B cell (primary cell): ENCODE data around the gene SOAT2. TPM values are rescaled to one million over a fixed set of nuclear protein-coding genes. Genes with fewer than 3 reads are reported as not detected.

ENCODE experiments used
- ATAC-seq: fragments of 200-7000 bp; cut with Tn5 transposase; one replicate; pipeline ENCODE4 v1.10.0; 2021; ENCODE audit warnings: low read depth, mild to moderate bottlenecking, moderate number of reproducible peaks, moderate library complexity
- CTCF ChIA-PET: fragments of 350-600 bp; sonication (Branson Sonifier 250); formaldehyde crosslinking; loops from one replicate; lab custom pipeline; 2021; ENCODE audit warnings: antibody characterized with exemption, inconsistent platforms; lab: Charles Lee
- POLR2A ChIA-PET: fragments of 350-600 bp; sonication (Branson Sonifier 250); formaldehyde crosslinking; loops from one replicate; lab custom pipeline; 2021; ENCODE audit warnings: antibody characterized with exemption; lab: Charles Lee
- DNase-seq: peaks from one replicate; pipeline ENCODE4 v3.0.0; 2013
- H2AFZ ChIP-seq: 2 replicates; pipeline ENCODE4 v1.6.1; 2012; ENCODE audit warnings: mild to moderate bottlenecking, low read depth, low read length; ENCODE audit not compliant: insufficient read depth, poor library complexity, severe bottlenecking
- H3K27ac ChIP-seq, 2 donors: 1 replicate in 1 of 2; 2 replicates in 1 of 2; pipeline ENCODE4 v1.5.1; 2012 to 2013; ENCODE audit warnings: low read length in 2 of 2, mild to moderate bottlenecking in 2 of 2, moderate library complexity in 1 of 2
- H3K27me3 ChIP-seq, 4 experiments: fragments of 200-600 bp in 1 of 4; sonication (generic) in 1 of 4; replicated peaks in 1 of 4; 1 replicate in 2 of 4; 2 replicates in 2 of 4; pipeline versions ENCODE4 v1.6.1 to v1.7.0; 2013 to 2016; ENCODE audit warnings: low read length in 3 of 4, mild to moderate bottlenecking in 2 of 4, mixed read lengths in 1 of 4, moderate library complexity in 1 of 4; ENCODE audit not compliant: insufficient read depth in 4 of 4, control insufficient read depth in 3 of 4; ENCODE audit errors: control extremely low read depth in 1 of 4
- H3K36me3 ChIP-seq, 2 experiments: replicated peaks in 1 of 2; 1 replicate in 1 of 2; 2 replicates in 1 of 2; pipeline versions ENCODE4 v1.6.1 to v1.7.1; 2013; ENCODE audit warnings: low read length in 1 of 2; ENCODE audit not compliant: insufficient read depth in 2 of 2, control insufficient read depth in 1 of 2; ENCODE audit errors: control extremely low read depth in 1 of 2, extremely low read depth in 1 of 2
- H3K4me1 ChIP-seq, 2 donors: fragments of 200-600 bp in 1 of 2; sonication (generic) in 1 of 2; 1 replicate in 1 of 2; 2 replicates in 1 of 2; pipeline versions ENCODE4 v1.5.1 to v1.6.1; 2013 to 2017; ENCODE audit warnings: low read length in 2 of 2; ENCODE audit not compliant: control insufficient read depth in 2 of 2, insufficient read depth in 2 of 2
- H3K4me2 ChIP-seq: replicated peaks from 2 replicates; pipeline ENCODE3; 2012; ENCODE audit warnings: mild to moderate bottlenecking, low read depth, low read length; ENCODE audit not compliant: poor library complexity, severe bottlenecking
- H3K4me3 ChIP-seq, 5 experiments: fragments of 200-600 bp in 1 of 5; sonication (generic) in 1 of 5; 1 replicate in 3 of 5; 2 replicates in 2 of 5; pipeline versions ENCODE4 v1.5.1 to v1.7.0; 2011 to 2016; ENCODE audit warnings: low read length in 4 of 5, mild to moderate bottlenecking in 4 of 5, low read depth in 2 of 5, control low read depth in 1 of 5, moderate library complexity in 1 of 5; ENCODE audit not compliant: insufficient read depth in 1 of 5; ENCODE audit errors: control extremely low read depth in 1 of 5, extremely low read depth in 1 of 5
- H3K79me2 ChIP-seq: fragments of 200-600 bp; sonication (generic); one replicate; pipeline ENCODE4 v1.6.0; 2016; ENCODE audit warnings: low read length; ENCODE audit not compliant: control insufficient read depth, insufficient read depth
- H3K9ac ChIP-seq: fragments of 200-600 bp; sonication (generic); 2 replicates; pipeline ENCODE4 v1.6.1; 2017; ENCODE audit warnings: mild to moderate bottlenecking, low read length, moderate library complexity
- H3K9me3 ChIP-seq, 3 donors: one replicate each; pipeline versions ENCODE4 v1.6.1 to v1.7.1; 2013; ENCODE audit warnings: low read length in 2 of 3; ENCODE audit not compliant: control insufficient read depth in 2 of 3, insufficient read depth in 1 of 3; ENCODE audit errors: control extremely low read depth in 1 of 3
- H4K20me1 ChIP-seq: 2 replicates; pipeline ENCODE4 v1.6.0; 2012; ENCODE audit warnings: mild to moderate bottlenecking, low read length; ENCODE audit not compliant: insufficient read depth, control insufficient read depth, poor library complexity, severe bottlenecking
- H3K27ac Mint-ChIP-seq: one replicate; pipeline ENCODE4 v1.8.0; 2021; ENCODE audit warnings: mixed read lengths
- H3K27me3 Mint-ChIP-seq: one replicate; pipeline ENCODE4 v1.8.0; 2021; ENCODE audit warnings: mixed read lengths
- H3K4me1 Mint-ChIP-seq: one replicate; pipeline ENCODE4 v1.8.0; 2021; ENCODE audit warnings: mixed read lengths
- H3K4me3 Mint-ChIP-seq: one replicate; pipeline ENCODE4 v1.8.0; 2021; ENCODE audit warnings: mixed read lengths
- H3K9me3 Mint-ChIP-seq: one replicate; pipeline ENCODE4 v1.8.0; 2022; ENCODE audit warnings: mixed read lengths; ENCODE audit not compliant: insufficient read depth
- EZH2 ChIP-seq: IDR thresholded peaks from 2 replicates; pipeline ENCODE4 v1.6.1; 2012; ENCODE audit warnings: borderline replicate concordance, low read depth, mild to moderate bottlenecking, moderate library complexity, low read length; ENCODE audit not compliant: insufficient read depth, poor library complexity, severe bottlenecking
- whole genome bisulfite sequencing: methylation state at CpG from one replicate; pipeline ENCODE4 v1.1.5; 2013; ENCODE audit warnings: missing lambda C conversion rate; ENCODE audit not compliant: insufficient coverage; 5-methylcytosine and 5-hydroxymethylcytosine counted together
- intact Hi-C: fragments of 100-400 bp; cut with micrococcal nuclease; formaldehyde crosslinking; loops from one replicate; pipeline ENCODE4 v1.10.0; 2022
- polyA plus RNA-seq: library from polyadenylated mRNA; depleted of rRNA; stranded (reverse); fragments of >200 nt; gene quantifications from 2 replicates; pipeline ENCODE4 v1.2.3, GENCODE V29; 2012
- total RNA-seq, 2 donors: library from RNA; stranded (reverse); fragments of 120-200 nt in 1 of 2; gene quantifications; 1 replicate in 1 of 2; 2 replicates in 1 of 2; pipeline versions ENCODE4 v1.2.3 to v1.2.4, GENCODE V29; 2013 to 2022
- TF ChIP-seq, protein P1 (sequence below): fragments of 200-600 bp; IDR thresholded peaks from one replicate; pipeline ENCODE4 v1.8.0; 2022; ENCODE audit warnings: antibody characterized with exemption, mild to moderate bottlenecking

Gene SOAT2
- total and polyA plus RNA-seq, 2 donors (not counting 1 experiment from before 2014, with no cell fraction given), result 0.31 TPM; not detected in 1

DNA sequence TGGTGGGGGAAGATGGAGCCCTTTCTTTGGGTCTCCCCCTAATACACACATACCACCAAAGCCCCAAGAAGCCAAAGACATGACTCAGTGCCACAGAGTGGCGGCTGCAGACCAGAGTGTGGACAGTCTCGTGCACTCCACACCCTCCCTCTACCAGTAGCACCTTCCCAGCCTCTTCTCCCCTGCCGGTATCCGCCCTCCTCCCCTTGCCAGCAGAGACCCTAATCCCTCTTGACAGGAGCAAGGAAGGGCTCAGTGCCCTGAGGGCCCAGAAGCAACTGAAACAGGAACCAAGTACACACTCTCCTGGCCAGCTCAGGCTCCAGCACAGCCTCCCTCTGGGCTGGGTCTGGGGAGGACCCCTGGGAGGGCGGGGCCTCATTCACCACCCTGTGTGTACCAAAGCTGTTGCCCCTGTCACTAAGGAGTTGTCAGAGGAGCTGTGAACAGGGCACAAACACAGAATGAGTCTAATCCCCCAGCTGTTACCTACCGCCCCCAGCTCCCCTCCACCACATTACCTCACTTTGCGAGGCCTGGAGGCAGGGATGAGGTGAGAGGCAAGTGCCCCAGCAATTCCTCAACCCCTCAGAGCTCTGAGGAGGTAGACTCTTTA, 32.3 kb upstream of the SOAT2 start:
- H3K27me3 Mint-ChIP-seq, result no peaks in the 10 kb centered on the region
- POLR2A ChIA-PET, result no interaction called here
- intact Hi-C loops, result loop anchor here (10.0 kb wide), 1 partner anchor 254 kb away; the partner anchor contains the start of gene AAAS
- no peak overlapping the region for H3K4me3 Mint-ChIP-seq
- CTCF ChIA-PET, result interaction anchor here (0.7 to 14.1 kb wide), 6 partner anchors 9 to 274 kb away, joined by 3 to 344 read pairs (median 3); partner anchors contain the start of genes IGFBP6, SOAT2 and SPRYD3
- DNase-seq (no peak), ATAC-seq (no peak)
- peaks cover 6 to 21% of the 10 kb centered on the region in 2 donors for H3K4me1 ChIP-seq
- no peak overlapping the region for H3K9ac ChIP-seq
- TF ChIP-seq, protein P1, sequence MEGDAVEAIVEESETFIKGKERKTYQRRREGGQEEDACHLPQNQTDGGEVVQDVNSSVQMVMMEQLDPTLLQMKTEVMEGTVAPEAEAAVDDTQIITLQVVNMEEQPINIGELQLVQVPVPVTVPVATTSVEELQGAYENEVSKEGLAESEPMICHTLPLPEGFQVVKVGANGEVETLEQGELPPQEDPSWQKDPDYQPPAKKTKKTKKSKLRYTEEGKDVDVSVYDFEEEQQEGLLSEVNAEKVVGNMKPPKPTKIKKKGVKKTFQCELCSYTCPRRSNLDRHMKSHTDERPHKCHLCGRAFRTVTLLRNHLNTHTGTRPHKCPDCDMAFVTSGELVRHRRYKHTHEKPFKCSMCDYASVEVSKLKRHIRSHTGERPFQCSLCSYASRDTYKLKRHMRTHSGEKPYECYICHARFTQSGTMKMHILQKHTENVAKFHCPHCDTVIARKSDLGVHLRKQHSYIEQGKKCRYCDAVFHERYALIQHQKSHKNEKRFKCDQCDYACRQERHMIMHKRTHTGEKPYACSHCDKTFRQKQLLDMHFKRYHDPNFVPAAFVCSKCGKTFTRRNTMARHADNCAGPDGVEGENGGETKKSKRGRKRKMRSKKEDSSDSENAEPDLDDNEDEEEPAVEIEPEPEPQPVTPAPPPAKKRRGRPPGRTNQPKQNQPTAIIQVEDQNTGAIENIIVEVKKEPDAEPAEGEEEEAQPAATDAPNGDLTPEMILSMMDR, result no peak
- TF ChIP-seq EZH2, result no peak
- H3K36me3 ChIP-seq, result peaks cover 0 to 78% of the 10 kb centered on the region in 2 experiments
- H3K27me3 ChIP-seq, result no peaks in the 10 kb centered on the region
- no peak overlapping the region for H2AFZ ChIP-seq
- peaks cover 29% of the 10 kb centered on the region for H3K4me1 Mint-ChIP-seq
- H4K20me1 ChIP-seq, result peaks cover 29% of the 10 kb centered on the region
- H3K9me3 Mint-ChIP-seq, result no peaks in the 10 kb centered on the region
- H3K79me2 ChIP-seq, result peaks cover 8% of the 10 kb centered on the region
- no peaks in the 10 kb centered on the region for H3K9me3 ChIP-seq
- H3K27ac ChIP-seq, result no peak overlapping the region
- H3K4me3 ChIP-seq, result no peak overlapping the region
- no peak overlapping the region for H3K4me2 ChIP-seq
- H3K27ac Mint-ChIP-seq, result no peak overlapping the region
- 96% methylated on average over 4 of the region's 7 CpGs for WGBS
